Bone marrow (tissue), 2 donors: Measurements from ENCODE around the gene IKBKE.
"Not testable (repeated sequence)": the region's sequence is repeated elsewhere in the genome, so short reads cannot be mapped to it uniquely, and the experiment has no call there.

ENCODE experiments used
- DNase-seq, 2 donors: peaks; one replicate each; lab custom pipeline; 2025; lab: John Stamatoyannopoulos, UW

The IKBKE gene

GRCh38 chr1:206476058-206476457 is 5.8 kb downstream of the IKBKE start:
- no peak for DNase-seq

- DNase-seq = no peak
These were observed 6.3 kb downstream of the IKBKE start for GRCh38 chr1:206476591-206476990.

- DNase-seq = no peak
These were observed 6.8 kb downstream of the IKBKE start for GRCh38 chr1:206477110-206477509.

GRCh38 chr1:206477581-206478380 is 7.5 kb downstream of the IKBKE start:
- no peak for DNase-seq

- DNase-seq = no peak
These were observed 8.5 kb downstream of the IKBKE start for GRCh38 chr1:206478746-206479145.

GRCh38 chr1:206479183-206480125 is 9.2 kb downstream of the IKBKE start:
- peak; percentile 26 to 43 for DNase-seq

- no peak for DNase-seq
These were observed 9.9 kb downstream of the IKBKE start for GRCh38 chr1:206480211-206480610.

- DNase-seq = no peak
These were observed 12.3 kb downstream of the IKBKE start for GRCh38 chr1:206482611-206483010.

GRCh38 chr1:206483864-206484263 is 13.6 kb downstream of the IKBKE start:
- not testable (repeated sequence) for DNase-seq

GRCh38 chr1:206484901-206485300 is 14.6 kb downstream of the IKBKE start:
- no peak for DNase-seq

- no peak for DNase-seq
These were observed 16.9 kb downstream of the IKBKE start for GRCh38 chr1:206486995-206487788.

GRCh38 chr1:206487970-206488369 is 17.7 kb downstream of the IKBKE start:
- DNase-seq = no peak

GRCh38 chr1:206488466-206488865 is 18.2 kb downstream of the IKBKE start:
- no peak for DNase-seq

GRCh38 chr1:206489980-206490770 is 19.9 kb downstream of the IKBKE start:
- peak; percentile 25 to 29 for DNase-seq

- no peak for DNase-seq
These were observed 20.6 kb downstream of the IKBKE start for GRCh38 chr1:206490771-206491405.

GRCh38 chr1:206491616-206492015 is 21.3 kb downstream of the IKBKE start:
- DNase-seq = no peak

- no peak for DNase-seq
These were observed 22.3 kb downstream of the IKBKE start for GRCh38 chr1:206492589-206492988.

- DNase-seq = no peak
These were observed 23.0 kb downstream of the IKBKE start for GRCh38 chr1:206493279-206493678.

GRCh38 chr1:206495011-206495461 is 24.8 kb downstream of the IKBKE start:
- no peak for DNase-seq

GRCh38 chr1:206495493-206496046 is 25.3 kb downstream of the IKBKE start:
- DNase-seq = no peak
